ENCODE measurements around the gene SPATA17.

The SPATA17 gene

GRCh38 chr1:217889401-217889800 is 258.3 kb downstream of the SPATA17 start:
- no peak for FAIRE-seq
- TF ChIP-seq POLR2AphosphoS5 (IDR thresholded peaks at IDR 0.05; ENCODE audit: low read depth, low read length), result no peak
- TF ChIP-seq PAX5 (IDR thresholded peaks at IDR 0.05; ENCODE audit: insufficient read depth, low read length, severe bottlenecking), result no peak
- TF ChIP-seq SPI1 (IDR thresholded peaks at IDR 0.05; ENCODE audit: low read depth, low read length), result no peak
- TF ChIP-seq POU2F2 (IDR thresholded peaks at IDR 0.05; ENCODE audit: low read depth, low read length), result no peak
- TF ChIP-seq POLR2A (IDR thresholded peaks at IDR 0.05; ENCODE audit: low read depth, low read length), result no peak
- TF ChIP-seq TAF1 (IDR thresholded peaks at IDR 0.05; ENCODE audit: low read depth, low read length), result no peak
- DNase-seq (ENCODE audit: insufficient read length, low spot score), result no peak

- FAIRE-seq, result no peak
- DNase-seq (ENCODE audit: insufficient read length, low spot score), result no peak
- no peak for TF ChIP-seq POLR2A (IDR thresholded peaks at IDR 0.05; ENCODE audit: low read depth, low read length)
- no peak for TF ChIP-seq POU2F2 (IDR thresholded peaks at IDR 0.05; ENCODE audit: low read depth, low read length)
- no peak for TF ChIP-seq PAX5 (IDR thresholded peaks at IDR 0.05; ENCODE audit: insufficient read depth, low read length, severe bottlenecking)
- no peak for TF ChIP-seq POLR2AphosphoS5 (IDR thresholded peaks at IDR 0.05; ENCODE audit: low read depth, low read length)
- no peak for TF ChIP-seq SPI1 (IDR thresholded peaks at IDR 0.05; ENCODE audit: low read depth, low read length)
- TF ChIP-seq TAF1 (IDR thresholded peaks at IDR 0.05; ENCODE audit: low read depth, low read length), result no peak
Measured at GRCh38 chr1:217891966-217892365, 260.8 kb downstream of the SPATA17 start.

GRCh38 chr1:217892750-217893149 is 261.6 kb downstream of the SPATA17 start:
- no peak for DNase-seq (ENCODE audit: insufficient read length, low spot score)
- TF ChIP-seq POLR2AphosphoS5 (IDR thresholded peaks at IDR 0.05; ENCODE audit: low read depth, low read length) (no peak), POU2F2 (IDR thresholded peaks at IDR 0.05; ENCODE audit: low read depth, low read length) (no peak), PAX5 (IDR thresholded peaks at IDR 0.05; ENCODE audit: insufficient read depth, low read length, severe bottlenecking) (no peak), TAF1 (IDR thresholded peaks at IDR 0.05; ENCODE audit: low read depth, low read length) (no peak), SPI1 (IDR thresholded peaks at IDR 0.05; ENCODE audit: low read depth, low read length) (no peak), POLR2A (IDR thresholded peaks at IDR 0.05; ENCODE audit: low read depth, low read length) (no peak)
- FAIRE-seq, result no peak

GRCh38 chr1:217895841-217896240 is 264.7 kb downstream of the SPATA17 start:
- DNase-seq (ENCODE audit: insufficient read length, low spot score) (no peak), FAIRE-seq (no peak)
- no peak for TF ChIP-seq POU2F2 (IDR thresholded peaks at IDR 0.05; ENCODE audit: low read depth, low read length)
- TF ChIP-seq TAF1 (IDR thresholded peaks at IDR 0.05; ENCODE audit: low read depth, low read length), result no peak
- TF ChIP-seq PAX5 (IDR thresholded peaks at IDR 0.05; ENCODE audit: insufficient read depth, low read length, severe bottlenecking), result no peak
- no peak for TF ChIP-seq POLR2AphosphoS5 (IDR thresholded peaks at IDR 0.05; ENCODE audit: low read depth, low read length)
- no peak for TF ChIP-seq POLR2A (IDR thresholded peaks at IDR 0.05; ENCODE audit: low read depth, low read length)
- no peak for TF ChIP-seq SPI1 (IDR thresholded peaks at IDR 0.05; ENCODE audit: low read depth, low read length)

GRCh38 chr1:217896490-217896889 is 265.3 kb downstream of the SPATA17 start:
- TF ChIP-seq POLR2AphosphoS5 (IDR thresholded peaks at IDR 0.05; ENCODE audit: low read depth, low read length), result no peak
- TF ChIP-seq TAF1 (IDR thresholded peaks at IDR 0.05; ENCODE audit: low read depth, low read length), result no peak
- TF ChIP-seq POLR2A (IDR thresholded peaks at IDR 0.05; ENCODE audit: low read depth, low read length), result no peak
- no peak for TF ChIP-seq SPI1 (IDR thresholded peaks at IDR 0.05; ENCODE audit: low read depth, low read length)
- TF ChIP-seq PAX5 (IDR thresholded peaks at IDR 0.05; ENCODE audit: insufficient read depth, low read length, severe bottlenecking), result no peak
- no peak for TF ChIP-seq POU2F2 (IDR thresholded peaks at IDR 0.05; ENCODE audit: low read depth, low read length)
- DNase-seq (ENCODE audit: insufficient read length, low spot score), result no peak
- FAIRE-seq, result no peak

GRCh38 chr1:217897100-217897499 is 266.0 kb downstream of the SPATA17 start:
- DNase-seq (ENCODE audit: insufficient read length, low spot score) (no peak), FAIRE-seq (no peak)
- TF ChIP-seq POU2F2 (IDR thresholded peaks at IDR 0.05; ENCODE audit: low read depth, low read length) (no peak), PAX5 (IDR thresholded peaks at IDR 0.05; ENCODE audit: insufficient read depth, low read length, severe bottlenecking) (no peak), POLR2A (IDR thresholded peaks at IDR 0.05; ENCODE audit: low read depth, low read length) (no peak), POLR2AphosphoS5 (IDR thresholded peaks at IDR 0.05; ENCODE audit: low read depth, low read length) (no peak), SPI1 (IDR thresholded peaks at IDR 0.05; ENCODE audit: low read depth, low read length) (no peak), TAF1 (IDR thresholded peaks at IDR 0.05; ENCODE audit: low read depth, low read length) (no peak)

GRCh38 chr1:217899614-217900013 is 268.5 kb downstream of the SPATA17 start:
- DNase-seq (ENCODE audit: insufficient read length, low spot score), result no peak
- no peak for FAIRE-seq
- TF ChIP-seq PAX5 (IDR thresholded peaks at IDR 0.05; ENCODE audit: insufficient read depth, low read length, severe bottlenecking) (no peak), POLR2A (IDR thresholded peaks at IDR 0.05; ENCODE audit: low read depth, low read length) (no peak)

- DNase-seq (ENCODE audit: insufficient read length, low spot score), result no peak
- TF ChIP-seq POU2F2 (IDR thresholded peaks at IDR 0.05; ENCODE audit: low read depth, low read length), result no peak
- no peak for FAIRE-seq
Measured at GRCh38 chr1:217907504-217907903, 276.4 kb downstream of the SPATA17 start.

GRCh38 chr1:217910203-217910602 is 279.1 kb downstream of the SPATA17 start:
- no peak for DNase-seq (ENCODE audit: insufficient read length, low spot score)
- TF ChIP-seq TAF1 (IDR thresholded peaks at IDR 0.05; ENCODE audit: low read depth, low read length), result no peak
- TF ChIP-seq POLR2AphosphoS5 (IDR thresholded peaks at IDR 0.05; ENCODE audit: low read depth, low read length), result no peak
- TF ChIP-seq POLR2A (IDR thresholded peaks at IDR 0.05; ENCODE audit: low read depth, low read length), result no peak
- TF ChIP-seq SPI1 (IDR thresholded peaks at IDR 0.05; ENCODE audit: low read depth, low read length), result no peak
- no peak for TF ChIP-seq POU2F2 (IDR thresholded peaks at IDR 0.05; ENCODE audit: low read depth, low read length)
- no peak for TF ChIP-seq PAX5 (IDR thresholded peaks at IDR 0.05; ENCODE audit: insufficient read depth, low read length, severe bottlenecking)
- no peak for FAIRE-seq

GRCh38 chr1:217910791-217911320 is 279.7 kb downstream of the SPATA17 start:
- FAIRE-seq (no peak), DNase-seq (ENCODE audit: insufficient read length, low spot score) (no peak)
- TF ChIP-seq PAX5 (IDR thresholded peaks at IDR 0.05; ENCODE audit: insufficient read depth, low read length, severe bottlenecking), result no peak
- TF ChIP-seq SPI1 (IDR thresholded peaks at IDR 0.05; ENCODE audit: low read depth, low read length), result no peak
- TF ChIP-seq POLR2A (IDR thresholded peaks at IDR 0.05; ENCODE audit: low read depth, low read length), result no peak
- TF ChIP-seq POU2F2 (IDR thresholded peaks at IDR 0.05; ENCODE audit: low read depth, low read length), result no peak
- TF ChIP-seq TAF1 (IDR thresholded peaks at IDR 0.05; ENCODE audit: low read depth, low read length), result no peak
- no peak for TF ChIP-seq POLR2AphosphoS5 (IDR thresholded peaks at IDR 0.05; ENCODE audit: low read depth, low read length)

Measured in GM12891 (cell line).